Measurements from ENCODE around the gene MPND.

Gene MPND

DNA sequence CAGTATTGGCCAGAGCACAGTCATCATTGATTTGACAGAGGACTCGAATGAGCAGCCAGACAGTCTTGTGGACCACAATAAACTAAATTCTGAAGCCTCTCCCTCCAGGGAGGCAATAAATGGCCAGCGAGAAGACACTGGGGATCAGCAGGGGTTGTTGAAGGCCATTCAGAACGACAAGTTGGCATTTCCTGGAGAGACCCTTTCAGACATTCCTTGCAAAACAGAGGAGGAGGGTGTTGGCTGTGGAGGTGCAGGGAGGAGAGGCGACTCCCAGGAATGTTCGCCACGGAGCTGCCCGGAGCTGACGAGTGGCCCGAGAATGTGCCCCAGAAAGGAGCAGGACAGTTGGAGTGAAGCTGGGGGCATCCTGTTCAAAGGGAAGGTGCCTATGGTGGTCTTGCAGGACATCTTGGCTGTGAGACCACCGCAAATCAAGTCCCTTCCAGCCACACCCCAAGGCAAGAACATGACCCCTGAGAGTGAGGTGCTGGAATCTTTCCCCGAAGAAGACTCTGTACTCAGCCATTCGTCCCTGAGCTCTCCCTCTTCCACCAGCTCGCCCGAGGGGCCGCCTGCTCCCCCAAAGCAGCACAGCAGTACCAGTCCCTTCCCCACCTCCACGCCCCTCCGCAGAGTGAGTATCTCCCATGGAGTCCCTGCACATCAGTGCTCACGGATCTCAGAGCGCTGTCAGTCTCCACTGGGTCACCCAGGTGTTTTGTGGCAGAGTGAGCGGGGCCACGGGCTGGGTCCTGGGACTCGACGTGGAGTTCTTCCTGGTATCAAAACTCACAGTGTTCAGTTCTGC is 66.0 kb downstream of the MPND start:
- DNase-seq, result no peak
